H1 (cell line): ENCODE data around the gene SCD. TPM values are rescaled to one million over a fixed set of nuclear protein-coding genes. Genes with fewer than 3 reads are reported as not detected.

Experiments used
- CHD2 ChIP-seq: IDR thresholded peaks from 2 replicates; pipeline ENCODE4 v1.6.1; 2012; ENCODE audit warnings: low read length, improper control_type of control experiment
- FOSL1 ChIP-seq: IDR thresholded peaks from 2 replicates; pipeline ENCODE4 v1.6.1; 2011; ENCODE audit warnings: mild to moderate bottlenecking, low read depth, low read length, moderate library complexity; ENCODE audit not compliant: insufficient read depth
- TEAD4 ChIP-seq: IDR thresholded peaks from 2 replicates; pipeline ENCODE4 v1.6.1; 2012; ENCODE audit warnings: low read depth, low read length, inconsistent platforms, mixed read lengths
- polyA plus RNA-seq, 7 experiments: library from polyadenylated mRNA; depleted of rRNA in 3 of 7; stranded (reverse) in 5 of 7; unstranded in 2 of 7; fragments of >200 nt in 5 of 7; fragments of 200-250 nt in 2 of 7; gene quantifications; 1 replicate in 5 of 7; 2 replicates in 1 of 7; 4 replicates in 1 of 7; pipeline versions ENCODE4 v1.2.1 to v1.2.3, GENCODE V29; 2011 to 2013; ENCODE audit warnings: missing spikeins in 2 of 7, mixed read lengths in 2 of 7
- total RNA-seq: library from RNA; stranded (reverse); fragmentation: NEBNext Ultra II Directional; extraction: Animal tissue kit (Norgen Biotek cat#: 25700); gene quantifications from 2 replicates; pipeline ENCODE4 v1.2.1, GENCODE V29; 2021

Gene SCD
- total and polyA plus RNA-seq, 2 of the 8 experiments (the other 6 are each of a cell fraction or from before 2014, with no cell fraction given): 397 to 621 TPM

- peak; percentile 68; the same call in 1 of the 2 replicates for TF ChIP-seq TEAD4
- no peak for TF ChIP-seq CHD2
- no peak for TF ChIP-seq FOSL1
Observed at GRCh38 chr10:100341953-100342626, 4.9 kb upstream of the SCD start (continued).
